Inflammatory macrophage treated with lipopolysaccharide for 4 hours (primary cell): Measurements from ENCODE around the gene GJD3.
"Not testable (repeated sequence)": the region's sequence is repeated elsewhere in the genome, so short reads cannot be mapped to it uniquely, and the experiment has no call there.

Experiments
- DNase-seq: peaks from one replicate; pipeline ENCODE4 v3.0.0-alpha.2; 2020

GJD3 gene

GRCh38 chr17:40364121-40364861 lies at the start of gene GJD3:
Gene GJD3, minus strand, starts transcription at chr17:40364737. Its CDS starts 922 bp downstream, at chr17:40363815.
- no peak for DNase-seq

- not testable (repeated sequence) for DNase-seq
These were observed 49.8 kb upstream of the GJD3 start for GRCh38 chr17:40414312-40414711.

- no peak for DNase-seq
These were observed 48.3 kb upstream of the GJD3 start for GRCh38 chr17:40412880-40413279.

- DNase-seq, result no peak
These were observed 47.3 kb upstream of the GJD3 start for GRCh38 chr17:40411821-40412220.

- no peak for DNase-seq
These were observed 45.5 kb upstream of the GJD3 start for GRCh38 chr17:40410082-40410481.

- DNase-seq, result not testable (repeated sequence)
These were observed 45.0 kb upstream of the GJD3 start for GRCh38 chr17:40409540-40409939.

- DNase-seq, result no peak
These were observed 42.9 kb upstream of the GJD3 start for GRCh38 chr17:40407460-40407859.

- DNase-seq, result no peak
These were observed 39.5 kb upstream of the GJD3 start for GRCh38 chr17:40404003-40404402.

GRCh38 chr17:40402668-40403067 lies 38.1 kb upstream of the GJD3 start:
- no peak for DNase-seq

- DNase-seq, result peak; percentile 65
These were observed 34.6 kb upstream of the GJD3 start for GRCh38 chr17:40399185-40399584.

- not testable (repeated sequence) for DNase-seq
These were observed 22.0 kb upstream of the GJD3 start for GRCh38 chr17:40386555-40386954.

GRCh38 chr17:40382251-40382650 lies 17.7 kb upstream of the GJD3 start:
- no peak for DNase-seq

GRCh38 chr17:40378966-40379365 lies 14.4 kb upstream of the GJD3 start:
- DNase-seq, result no peak

GRCh38 chr17:40377832-40378231 lies 13.3 kb upstream of the GJD3 start:
- no peak for DNase-seq

GRCh38 chr17:40376541-40376940 lies 12.0 kb upstream of the GJD3 start:
- DNase-seq, result not testable (repeated sequence)

GRCh38 chr17:40375786-40376185 lies 11.2 kb upstream of the GJD3 start:
- DNase-seq, result not testable (repeated sequence)

- no peak for DNase-seq
These were observed 10.4 kb upstream of the GJD3 start for GRCh38 chr17:40374821-40375498.

- no peak for DNase-seq
These were observed 9.5 kb upstream of the GJD3 start for GRCh38 chr17:40373999-40374398.

- DNase-seq, result peak; percentile 98
These were observed 8.8 kb upstream of the GJD3 start for GRCh38 chr17:40373324-40373723.

GRCh38 chr17:40372644-40373043 lies 8.1 kb upstream of the GJD3 start:
- DNase-seq, result peak; percentile 32

GRCh38 chr17:40372031-40372430 lies 7.5 kb upstream of the GJD3 start:
- DNase-seq, result no peak

- DNase-seq, result no peak
These were observed 6.9 kb upstream of the GJD3 start for GRCh38 chr17:40371261-40371929.

- no peak for DNase-seq
These were observed 5.4 kb upstream of the GJD3 start for GRCh38 chr17:40369923-40370322.

GRCh38 chr17:40367728-40368127 lies 3.2 kb upstream of the GJD3 start:
- DNase-seq, result not testable (repeated sequence)
